Spleen (tissue), 7 donors: Measurements from ENCODE around the gene LRRC56.
A peak's percentile ranks its signal among the peaks of the same experiment; 100 is the strongest.

Experiments
- CTCF ChIP-seq, 11 experiments: fragments of 200-600 bp in 7 of 11; fragments of 450-650 bp in 4 of 11; sonication (generic) in 4 of 11; IDR thresholded peaks in 8 of 11; conservative IDR thresholded peaks in 3 of 11; 1 replicate in 7 of 11; 2 replicates in 4 of 11; pipeline versions ENCODE4 v1.4.0 to v1.8.0; 2016 to 2021; ENCODE audit warnings: antibody characterized with exemption in 11 of 11, inconsistent platforms in 4 of 11, mild to moderate bottlenecking in 1 of 11
- POLR2A ChIP-seq, 3 donors: fragments of 450-650 bp; IDR thresholded peaks; one replicate each; pipeline ENCODE4 v1.5.1; 2017; ENCODE audit warnings: antibody characterized with exemption in 3 of 3, mild to moderate bottlenecking in 1 of 3
- POLR2AphosphoS5 ChIP-seq, 3 donors: sonication (generic); formaldehyde crosslinking; IDR thresholded peaks; one replicate each; pipeline ENCODE4 v1.5.1; 2017; ENCODE audit warnings: antibody characterized with exemption in 3 of 3
- donor health status: DM: no; HTN: no; CAD: no; lungs with moderate emphysema.
- donor health status: DM: no; HTN: no; CAD: no.
- donor health status: DM: no; HTN: no; CAD: no.

- no peak for TF ChIP-seq CTCF (IDR thresholded peaks at IDR 0.05 in 8 of 11, conservative IDR thresholded peaks at IDR 0.05 in 3 of 11)
- no peak for TF ChIP-seq POLR2A (IDR thresholded peaks at IDR 0.05)
- peak in 1 of 3 donors; percentile 38 for TF ChIP-seq POLR2AphosphoS5 (IDR thresholded peaks at IDR 0.05)
Measured at GRCh38 chr11:595400-595799, 58.1 kb downstream of the LRRC56 start.
